Activated CD8-positive, alpha-beta memory T cell treated with anti-CD3 and anti-CD28 coated beads for 1 hour (primary cell): ENCODE measurements around the gene MID1IP1.

ENCODE experiments used
- DNase-seq, 2 donors: peaks; one replicate each; pipeline ENCODE4 v3.0.0-alpha.2; 2020; ENCODE audit warnings: low read depth in 1 of 2; ENCODE audit errors: extremely low read depth in 1 of 2

The MID1IP1 gene

GRCh38 chrX:38811515-38812243, 10.4 kb downstream of the MID1IP1 start:
- DNase-seq, result no peak

GRCh38 chrX:38816155-38816554, 14.9 kb downstream of the MID1IP1 start:
- no peak for DNase-seq

GRCh38 chrX:38817004-38817703, 15.9 kb downstream of the MID1IP1 start:
- DNase-seq, result no peak

GRCh38 chrX:38819163-38819562, 17.9 kb downstream of the MID1IP1 start:
- no peak for DNase-seq

- no peak for DNase-seq
Observed at GRCh38 chrX:38819709-38820108, 18.4 kb downstream of the MID1IP1 start.

- no peak for DNase-seq
Observed at GRCh38 chrX:38820751-38821150, 19.5 kb downstream of the MID1IP1 start.

- DNase-seq, result no peak
Observed at GRCh38 chrX:38824176-38824575, 22.9 kb downstream of the MID1IP1 start.

- no peak for DNase-seq
Observed at GRCh38 chrX:38831949-38832348, 30.7 kb downstream of the MID1IP1 start.

- no peak for DNase-seq
Observed at GRCh38 chrX:38837389-38837788, 36.1 kb downstream of the MID1IP1 start.

- no peak for DNase-seq
Observed at GRCh38 chrX:38839277-38839676, 38.0 kb downstream of the MID1IP1 start.

GRCh38 chrX:38839944-38840343, 38.7 kb downstream of the MID1IP1 start:
- DNase-seq, result no peak

- DNase-seq, result no peak
Observed at GRCh38 chrX:38841750-38842149, 40.5 kb downstream of the MID1IP1 start.

- no peak for DNase-seq
Observed at GRCh38 chrX:38845426-38845825, 44.2 kb downstream of the MID1IP1 start.

- DNase-seq, result no peak
Observed at GRCh38 chrX:38847206-38847902, 46.1 kb downstream of the MID1IP1 start.

GRCh38 chrX:38847903-38848230, 46.6 kb downstream of the MID1IP1 start:
- DNase-seq, result no peak

GRCh38 chrX:38848671-38849455, 47.6 kb downstream of the MID1IP1 start:
- DNase-seq, result no peak

- DNase-seq, result no peak
Observed at GRCh38 chrX:38850807-38851544, 49.7 kb downstream of the MID1IP1 start.

- DNase-seq, result no peak
Observed at GRCh38 chrX:38854305-38854704, 53.0 kb downstream of the MID1IP1 start.
